Thyroid gland (tissue), 4 donors: ENCODE results near the gene PLCH1.

Source experiments
- CTCF ChIP-seq, 6 experiments: fragments of 200-600 bp in 3 of 6; fragments of 450-650 bp in 3 of 6; sonication (generic) in 3 of 6; IDR thresholded peaks; one replicate each; pipeline ENCODE4 v1.5.1; 2016 to 2019; ENCODE audit warnings: antibody characterized with exemption in 6 of 6, mild to moderate bottlenecking in 2 of 6, inconsistent platforms in 1 of 6, moderate library complexity in 1 of 6
- POLR2A ChIP-seq, 2 donors: fragments of 450-650 bp; IDR thresholded peaks; one replicate each; pipeline ENCODE4 v1.6.1; 2017; ENCODE audit warnings: antibody characterized with exemption in 2 of 2, mild to moderate bottlenecking in 2 of 2, moderate library complexity in 1 of 2

- no peak for TF ChIP-seq CTCF (IDR thresholded peaks at IDR 0.05)
- TF ChIP-seq POLR2A (IDR thresholded peaks at IDR 0.05) = no peak
Observed at GRCh38 chr3:155690921-155691320, 54.0 kb downstream of the PLCH1 start.
